ENCODE measurements around the gene ARHGEF28.

DNA sequence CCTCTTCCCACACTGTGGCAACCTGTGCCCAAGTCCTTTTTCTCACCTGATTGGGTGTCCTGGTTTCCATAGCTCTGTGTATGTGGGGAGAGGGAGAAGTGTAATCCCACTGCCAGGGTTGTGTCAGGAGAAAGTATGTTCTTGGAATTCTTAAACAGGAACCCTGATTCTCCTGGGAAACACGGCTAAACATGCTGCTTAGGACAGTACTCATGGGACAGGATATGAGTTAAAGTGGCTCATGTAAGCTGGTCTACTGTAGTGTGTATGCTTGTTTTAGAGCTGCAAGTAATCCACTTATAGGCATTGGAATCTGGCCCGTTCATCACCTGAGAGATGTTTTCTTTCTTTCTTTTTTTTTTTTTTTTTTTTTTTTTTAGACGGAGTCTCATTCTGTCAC lies 23.9 kb downstream of the ARHGEF28 start:
- TF ChIP-seq EZH2phosphoT487 (IDR thresholded peaks at IDR 0.05; ENCODE audit: low read length) = no peak
- TF ChIP-seq, protein P1, sequence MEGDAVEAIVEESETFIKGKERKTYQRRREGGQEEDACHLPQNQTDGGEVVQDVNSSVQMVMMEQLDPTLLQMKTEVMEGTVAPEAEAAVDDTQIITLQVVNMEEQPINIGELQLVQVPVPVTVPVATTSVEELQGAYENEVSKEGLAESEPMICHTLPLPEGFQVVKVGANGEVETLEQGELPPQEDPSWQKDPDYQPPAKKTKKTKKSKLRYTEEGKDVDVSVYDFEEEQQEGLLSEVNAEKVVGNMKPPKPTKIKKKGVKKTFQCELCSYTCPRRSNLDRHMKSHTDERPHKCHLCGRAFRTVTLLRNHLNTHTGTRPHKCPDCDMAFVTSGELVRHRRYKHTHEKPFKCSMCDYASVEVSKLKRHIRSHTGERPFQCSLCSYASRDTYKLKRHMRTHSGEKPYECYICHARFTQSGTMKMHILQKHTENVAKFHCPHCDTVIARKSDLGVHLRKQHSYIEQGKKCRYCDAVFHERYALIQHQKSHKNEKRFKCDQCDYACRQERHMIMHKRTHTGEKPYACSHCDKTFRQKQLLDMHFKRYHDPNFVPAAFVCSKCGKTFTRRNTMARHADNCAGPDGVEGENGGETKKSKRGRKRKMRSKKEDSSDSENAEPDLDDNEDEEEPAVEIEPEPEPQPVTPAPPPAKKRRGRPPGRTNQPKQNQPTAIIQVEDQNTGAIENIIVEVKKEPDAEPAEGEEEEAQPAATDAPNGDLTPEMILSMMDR (IDR thresholded peaks at IDR 0.05; ENCODE audit: low read length) = no peak
